Skeletal muscle cell (primary cell): ENCODE results near the gene DPP9.
"Not testable (repeated sequence)": the region's sequence is repeated elsewhere in the genome, so short reads cannot be mapped to it uniquely, and the experiment has no call there.

Source experiments
- DNase-seq: peaks from one replicate; pipeline ENCODE4 v3.0.0-alpha.2; 2010; ENCODE audit warnings: low read depth
- H3K4me3 ChIP-seq: 2 replicates; pipeline ENCODE4 v1.5.1; 2011; ENCODE audit warnings: low read depth, mild to moderate bottlenecking, control low read depth, low read length, moderate library complexity

DPP9 gene

GRCh38 chr19:4742723-4743646 lies 19.3 kb upstream of the DPP9 start:
- no peak for DNase-seq
- no peak overlapping the region for H3K4me3 ChIP-seq

GRCh38 chr19:4740092-4740491 lies 16.4 kb upstream of the DPP9 start:
- DNase-seq = no peak
- H3K4me3 ChIP-seq = no peak overlapping the region

- DNase-seq = no peak
- no peak overlapping the region for H3K4me3 ChIP-seq
Observed at GRCh38 chr19:4738734-4739133, 15.1 kb upstream of the DPP9 start.

GRCh38 chr19:4737955-4738600 lies 14.4 kb upstream of the DPP9 start:
- DNase-seq = no peak
- no peak overlapping the region for H3K4me3 ChIP-seq

GRCh38 chr19:4733755-4734345 lies 10.2 kb upstream of the DPP9 start:
- DNase-seq = no peak
- H3K4me3 ChIP-seq = no peak overlapping the region

GRCh38 chr19:4732680-4733114 lies 9.1 kb upstream of the DPP9 start:
- no peak for DNase-seq
- no peak overlapping the region for H3K4me3 ChIP-seq

GRCh38 chr19:4730740-4731171 lies 7.1 kb upstream of the DPP9 start:
- DNase-seq = no peak
- no peak overlapping the region for H3K4me3 ChIP-seq

GRCh38 chr19:4728871-4729270 lies 5.2 kb upstream of the DPP9 start:
- DNase-seq = no peak

GRCh38 chr19:4722671-4723594 lies 709 bp downstream of the DPP9 start:
- no peak for DNase-seq
- H3K4me3 ChIP-seq = peak overlapping the region; percentile 97

More at GRCh38 chr19:4728871-4729270, 5.2 kb upstream of the DPP9 start:
- no peak overlapping the region for H3K4me3 ChIP-seq

GRCh38 chr19:4721196-4721595 lies 2.4 kb downstream of the DPP9 start:
- no peak for DNase-seq
- H3K4me3 ChIP-seq = no peak overlapping the region

GRCh38 chr19:4720037-4720700 lies 3.5 kb downstream of the DPP9 start:
- H3K4me3 ChIP-seq = no peak overlapping the region
- no peak for DNase-seq

- no peak for DNase-seq
- no peak overlapping the region for H3K4me3 ChIP-seq
Observed at GRCh38 chr19:4719499-4719866, 4.2 kb downstream of the DPP9 start.

GRCh38 chr19:4717966-4718701 lies 5.5 kb downstream of the DPP9 start:
- no peak overlapping the region for H3K4me3 ChIP-seq
- no peak for DNase-seq

- H3K4me3 ChIP-seq = no peak overlapping the region
- no peak for DNase-seq
Observed at GRCh38 chr19:4717191-4717965, 6.3 kb downstream of the DPP9 start.

GRCh38 chr19:4715529-4716221 lies 8.0 kb downstream of the DPP9 start:
- DNase-seq = no peak
- no peak overlapping the region for H3K4me3 ChIP-seq

GRCh38 chr19:4715178-4715528 lies 8.5 kb downstream of the DPP9 start:
- H3K4me3 ChIP-seq, DNase-seq: not testable (repeated sequence)

GRCh38 chr19:4714016-4714415 lies 9.6 kb downstream of the DPP9 start:
- no peak for DNase-seq
- H3K4me3 ChIP-seq = no peak overlapping the region
